ENCODE measurements around the gene SORCS2.

The SORCS2 gene

GRCh38 chr4:7161721-7162214 is 30.6 kb upstream of the SORCS2 start:
- TF ChIP-seq YY1 (IDR thresholded peaks at IDR 0.05; ENCODE audit: low read depth) = no peak
- TF ChIP-seq REST (IDR thresholded peaks at IDR 0.05; ENCODE audit: low read depth) = no peak

GRCh38 chr4:7165874-7166201 is 26.5 kb upstream of the SORCS2 start:
- no peak for TF ChIP-seq ZBTB7A (IDR thresholded peaks at IDR 0.05; ENCODE audit: low read depth)
- no peak for TF ChIP-seq TCF12 (IDR thresholded peaks at IDR 0.05; ENCODE audit: low read depth)
- no peak for TF ChIP-seq CREB1 (IDR thresholded peaks at IDR 0.05; ENCODE audit: low read depth)
- no peak for TF ChIP-seq USF1 (IDR thresholded peaks at IDR 0.05)
- no peak for TF ChIP-seq MAX (IDR thresholded peaks at IDR 0.05)
- no peak for TF ChIP-seq REST (IDR thresholded peaks at IDR 0.05; ENCODE audit: low read depth)
- TF ChIP-seq CEBPB (IDR thresholded peaks at IDR 0.05) = no peak
- no peak for TF ChIP-seq TEAD4 (IDR thresholded peaks at IDR 0.05)
- no peak for TF ChIP-seq EGR1 (IDR thresholded peaks at IDR 0.05)
- TF ChIP-seq NFIC (IDR thresholded peaks at IDR 0.05) = no peak
- no peak for TF ChIP-seq YY1 (IDR thresholded peaks at IDR 0.05; ENCODE audit: low read depth)
- no peak for TF ChIP-seq RAD21 (IDR thresholded peaks at IDR 0.05; ENCODE audit: low read depth)
- TF ChIP-seq EP300 (IDR thresholded peaks at IDR 0.05; ENCODE audit: borderline replicate concordance) = no peak
- TF ChIP-seq TAF1 (IDR thresholded peaks at IDR 0.05; ENCODE audit: low read depth) = no peak
- no peak for TF ChIP-seq FOXM1 (IDR thresholded peaks at IDR 0.05; ENCODE audit: borderline replicate concordance, low read depth)

- TF ChIP-seq FOXM1 (IDR thresholded peaks at IDR 0.05; ENCODE audit: borderline replicate concordance, low read depth) (no peak), NFIC (IDR thresholded peaks at IDR 0.05) (no peak), YY1 (IDR thresholded peaks at IDR 0.05; ENCODE audit: low read depth) (no peak), USF1 (IDR thresholded peaks at IDR 0.05) (no peak), RAD21 (IDR thresholded peaks at IDR 0.05; ENCODE audit: low read depth) (no peak), ZBTB7A (IDR thresholded peaks at IDR 0.05; ENCODE audit: low read depth) (no peak), MAX (IDR thresholded peaks at IDR 0.05) (no peak)
Observed at GRCh38 chr4:7166237-7166636, 26.1 kb upstream of the SORCS2 start.

GRCh38 chr4:7166981-7167700 is 25.2 kb upstream of the SORCS2 start:
- TF ChIP-seq MAX (IDR thresholded peaks at IDR 0.05) (no peak), TCF12 (IDR thresholded peaks at IDR 0.05; ENCODE audit: low read depth) (no peak), TAF1 (IDR thresholded peaks at IDR 0.05; ENCODE audit: low read depth) (no peak), ZBTB7A (IDR thresholded peaks at IDR 0.05; ENCODE audit: low read depth) (no peak), FOXM1 (IDR thresholded peaks at IDR 0.05; ENCODE audit: borderline replicate concordance, low read depth) (no peak), RAD21 (IDR thresholded peaks at IDR 0.05; ENCODE audit: low read depth) (no peak), TEAD4 (IDR thresholded peaks at IDR 0.05) (no peak), REST (IDR thresholded peaks at IDR 0.05; ENCODE audit: low read depth) (no peak), EP300 (IDR thresholded peaks at IDR 0.05; ENCODE audit: borderline replicate concordance) (no peak), CEBPB (IDR thresholded peaks at IDR 0.05) (no peak), USF1 (IDR thresholded peaks at IDR 0.05) (no peak), EGR1 (IDR thresholded peaks at IDR 0.05) (no peak)

Measured in Ishikawa (cell line).